Measurements from ENCODE around the gene RNF112. TPM values are rescaled to one million over a fixed set of nuclear protein-coding genes. Genes with fewer than 3 reads are reported as not detected.

Gene RNF112
- total RNA-seq, 6 experiments from 2014 or later: 0.12 to 0.86 (median 0.54) TPM

GRCh38 chr17:19363114-19363438 lies 48.0 kb upstream of the RNF112 start:
- intact Hi-C loops (cut with DNase I): loop anchor here in 1 of 2 donors (10.0 kb wide), 1 partner anchor 92 kb away; no protein-coding TSS in a partner anchor
- no peak for TF ChIP-seq CTCF (IDR thresholded peaks at IDR 0.05)
- TF ChIP-seq POLR2A (IDR thresholded peaks at IDR 0.05): no peak
- peak overlapping the region; percentile 71 to 86 (median 78) for H3K4me3 ChIP-seq
- H3K27ac ChIP-seq: peak overlapping the region; percentile 87 to 97 (median 88)
- DNase-seq: no peak
- peaks cover 0 to 8% (median 3%) of the 10 kb centered on the region in 4 donors for H3K4me1 ChIP-seq
- no peak for ATAC-seq
- WGBS (ENCODE audit: insufficient coverage, low coverage, low lambda C conversion rate, missing lambda C conversion rate): 38% methylated on average over 10 of the region's 14 CpGs
- no peaks in the 10 kb centered on the region for H3K9me3 ChIP-seq
- H3K27me3 ChIP-seq: no peaks in the 10 kb centered on the region
- no peaks in the 10 kb centered on the region for H3K36me3 ChIP-seq

- Histone ChIP-seq H3K36me3 (no peaks in the 10 kb centered on the region), H3K9me3 (no peaks in the 10 kb centered on the region), H3K27me3 (no peaks in the 10 kb centered on the region), H3K4me3 (no peak overlapping the region), H3K27ac (peak overlapping the region in 1 of 3 donors; percentile 97), H3K4me1 (peaks cover 0 to 8% (median 3%) of the 10 kb centered on the region in 4 donors)
- intact Hi-C loops (cut with DNase I): loop anchor here in 1 of 2 donors (10.0 kb wide), 1 partner anchor 91 kb away; no protein-coding TSS in a partner anchor
- 75% methylated on average over 3 of the region's 6 CpGs for WGBS (ENCODE audit: insufficient coverage, low coverage, low lambda C conversion rate, missing lambda C conversion rate)
- no peak for ATAC-seq
- no peak for DNase-seq
- TF ChIP-seq CTCF (IDR thresholded peaks at IDR 0.05): no peak
- TF ChIP-seq POLR2A (IDR thresholded peaks at IDR 0.05): no peak
Observed at GRCh38 chr17:19363460-19364035, 47.5 kb upstream of the RNF112 start.

- no peaks in the 10 kb centered on the region for H3K36me3 ChIP-seq
- H3K9me3 ChIP-seq: no peaks in the 10 kb centered on the region
- H3K4me3 ChIP-seq: no peak overlapping the region
- DNase-seq (no peak), ATAC-seq (no peak)
- intact Hi-C loops (cut with DNase I): loop anchor here in 1 of 2 donors (10.0 kb wide), 1 partner anchor 90 kb away; no protein-coding TSS in a partner anchor
- no peak overlapping the region for H3K27ac ChIP-seq
- 71% methylated on average over 10 of the region's 14 CpGs for WGBS (ENCODE audit: insufficient coverage, low coverage, low lambda C conversion rate, missing lambda C conversion rate)
- H3K4me1 ChIP-seq: peaks cover 0 to 8% (median 3%) of the 10 kb centered on the region in 4 donors
- no peaks in the 10 kb centered on the region for H3K27me3 ChIP-seq
- TF ChIP-seq POLR2A (IDR thresholded peaks at IDR 0.05): no peak
- TF ChIP-seq CTCF (IDR thresholded peaks at IDR 0.05): no peak
Observed at GRCh38 chr17:19364699-19365498, 46.1 kb upstream of the RNF112 start.

GRCh38 chr17:19365499-19365817 lies 45.6 kb upstream of the RNF112 start:
- no peak overlapping the region for H3K4me3 ChIP-seq
- no peak for ATAC-seq
- H3K9me3 ChIP-seq: no peaks in the 10 kb centered on the region
- WGBS (ENCODE audit: insufficient coverage, low coverage, low lambda C conversion rate, missing lambda C conversion rate): 85% methylated on average over 3 of the region's 4 CpGs
- intact Hi-C loops (cut with DNase I): loop anchor here in 1 of 2 donors (10.0 kb wide), 1 partner anchor 89 kb away; no protein-coding TSS in a partner anchor
- DNase-seq: no peak
- H3K27ac ChIP-seq: no peak overlapping the region
- peaks cover 0 to 8% (median 3%) of the 10 kb centered on the region in 4 donors for H3K4me1 ChIP-seq
- H3K27me3 ChIP-seq: no peaks in the 10 kb centered on the region
- no peak for TF ChIP-seq POLR2A (IDR thresholded peaks at IDR 0.05)
- no peak for TF ChIP-seq CTCF (IDR thresholded peaks at IDR 0.05)
- H3K36me3 ChIP-seq: no peaks in the 10 kb centered on the region

Measured in right lobe of liver (tissue), 6 donors.